HUES64 (cell line): ENCODE measurements around the gene CFAP206.

Source experiments
- H3K27ac ChIP-seq: 2 replicates; pipeline ENCODE4 v1.7.0; 2013; ENCODE audit warnings: low read depth, low read length, inconsistent platforms
- H3K27me3 ChIP-seq: 2 replicates; pipeline ENCODE4 v1.6.1; 2013; ENCODE audit warnings: mild to moderate bottlenecking, low read length; ENCODE audit not compliant: insufficient read depth
- H3K36me3 ChIP-seq: 2 replicates; pipeline ENCODE4 v1.6.1; 2013; ENCODE audit warnings: mild to moderate bottlenecking, low read length; ENCODE audit not compliant: insufficient read depth
- H3K4me1 ChIP-seq: 2 replicates; pipeline ENCODE4 v1.6.1; 2013; ENCODE audit warnings: mild to moderate bottlenecking, low read length, moderate library complexity; ENCODE audit not compliant: insufficient read depth
- H3K4me3 ChIP-seq: 2 replicates; pipeline ENCODE4 v1.5.1; 2013; ENCODE audit warnings: mild to moderate bottlenecking, low read length, moderate library complexity
- H3K9ac ChIP-seq: 2 replicates; pipeline ENCODE4 v1.6.1; 2013; ENCODE audit warnings: mild to moderate bottlenecking, low read depth, low read length
- H3K9me3 ChIP-seq: 2 replicates; pipeline ENCODE4 v1.6.1; 2013; ENCODE audit warnings: low read depth, low read length; ENCODE audit not compliant: insufficient read depth
- WGBS: fragments of 150-250, 120-280 bp; methylation state at CpG from one replicate; pipeline ENCODE4 v1.1.7; 2013; ENCODE audit warnings: missing lambda C conversion rate; 5-methylcytosine and 5-hydroxymethylcytosine counted together

CFAP206 gene

GRCh38 chr6:87391334-87391733 lies 16.4 kb upstream of the CFAP206 start:
- Histone ChIP-seq H3K4me1 (no peaks in the 10 kb centered on the region), H3K9me3 (no peaks in the 10 kb centered on the region), H3K36me3 (no peaks in the 10 kb centered on the region), H3K4me3 (no peak overlapping the region), H3K9ac (no peak overlapping the region), H3K27me3 (no peaks in the 10 kb centered on the region), H3K27ac (no peak overlapping the region)
- WGBS: 52% methylated on average over 3 of the region's 3 CpGs

GRCh38 chr6:87393026-87393622 lies 14.6 kb upstream of the CFAP206 start:
- H3K9me3 ChIP-seq: no peaks in the 10 kb centered on the region
- H3K4me1 ChIP-seq: no peaks in the 10 kb centered on the region
- no peak overlapping the region for H3K4me3 ChIP-seq
- no peak overlapping the region for H3K27ac ChIP-seq
- 13% methylated on average over 1 of the region's 2 CpGs for WGBS
- H3K9ac ChIP-seq: no peak overlapping the region
- H3K27me3 ChIP-seq: no peaks in the 10 kb centered on the region
- no peaks in the 10 kb centered on the region for H3K36me3 ChIP-seq

- H3K27ac ChIP-seq: no peak overlapping the region
- H3K36me3 ChIP-seq: no peaks in the 10 kb centered on the region
- no peak overlapping the region for H3K9ac ChIP-seq
- no peaks in the 10 kb centered on the region for H3K9me3 ChIP-seq
- H3K27me3 ChIP-seq: no peaks in the 10 kb centered on the region
- no peak overlapping the region for H3K4me3 ChIP-seq
- no peaks in the 10 kb centered on the region for H3K4me1 ChIP-seq
- WGBS: 88% methylated on average over 2 of the region's 2 CpGs
Measured at GRCh38 chr6:87395431-87395830, 12.3 kb upstream of the CFAP206 start.

GRCh38 chr6:87396595-87397392 lies 11.0 kb upstream of the CFAP206 start:
- H3K27ac ChIP-seq: no peak overlapping the region
- H3K9me3 ChIP-seq: no peaks in the 10 kb centered on the region
- H3K27me3 ChIP-seq: no peaks in the 10 kb centered on the region
- H3K4me1 ChIP-seq: no peaks in the 10 kb centered on the region
- 91% methylated on average over 10 of the region's 10 CpGs for WGBS
- H3K9ac ChIP-seq: no peak overlapping the region
- no peak overlapping the region for H3K4me3 ChIP-seq
- no peaks in the 10 kb centered on the region for H3K36me3 ChIP-seq

- Histone ChIP-seq H3K4me3 (no peak overlapping the region), H3K4me1 (no peaks in the 10 kb centered on the region), H3K9me3 (no peaks in the 10 kb centered on the region), H3K27me3 (no peaks in the 10 kb centered on the region), H3K9ac (no peak overlapping the region), H3K27ac (no peak overlapping the region), H3K36me3 (no peaks in the 10 kb centered on the region)
- 93% methylated on average over 1 of the region's 1 CpG for WGBS
Measured at GRCh38 chr6:87397656-87398055, 10.1 kb upstream of the CFAP206 start.

GRCh38 chr6:87401832-87402231 lies 5.9 kb upstream of the CFAP206 start:
- no peak overlapping the region for H3K9ac ChIP-seq
- no peaks in the 10 kb centered on the region for H3K4me1 ChIP-seq
- 96% methylated on average over 3 of the region's 3 CpGs for WGBS
- no peak overlapping the region for H3K4me3 ChIP-seq
- H3K27me3 ChIP-seq: no peaks in the 10 kb centered on the region
- H3K36me3 ChIP-seq: no peaks in the 10 kb centered on the region
- no peak overlapping the region for H3K27ac ChIP-seq
- no peaks in the 10 kb centered on the region for H3K9me3 ChIP-seq

- Histone ChIP-seq H3K4me1 (no peaks in the 10 kb centered on the region), H3K27me3 (no peaks in the 10 kb centered on the region), H3K9me3 (no peaks in the 10 kb centered on the region), H3K4me3 (peak overlapping the region; percentile 95), H3K27ac (no peak overlapping the region), H3K9ac (peak overlapping the region; percentile 9; the same call in 1 of the 2 replicates), H3K36me3 (no peaks in the 10 kb centered on the region)
- 3% methylated on average over 10 of the region's 10 CpGs for WGBS
Measured at GRCh38 chr6:87407561-87407900, 241 bp upstream of the CFAP206 start.

GRCh38 chr6:87408721-87409155 lies 966 bp downstream of the CFAP206 start:
- WGBS: 55% methylated on average over 4 of the region's 5 CpGs
- H3K27ac ChIP-seq: 0 out of 2 replicates have a peak overlapping the region, but pooled peaks have one; percentile 38
- no peaks in the 10 kb centered on the region for H3K9me3 ChIP-seq
- H3K4me1 ChIP-seq: no peaks in the 10 kb centered on the region
- H3K27me3 ChIP-seq: no peaks in the 10 kb centered on the region
- H3K36me3 ChIP-seq: no peaks in the 10 kb centered on the region
- peak overlapping the region; percentile 69 for H3K9ac ChIP-seq
- H3K4me3 ChIP-seq: peak overlapping the region; percentile 95

GRCh38 chr6:87419266-87419665 lies 11.5 kb downstream of the CFAP206 start:
- H3K4me1 ChIP-seq: no peaks in the 10 kb centered on the region
- H3K27me3 ChIP-seq: no peaks in the 10 kb centered on the region
- H3K9me3 ChIP-seq: no peaks in the 10 kb centered on the region
- H3K4me3 ChIP-seq: no peak overlapping the region
- H3K36me3 ChIP-seq: no peaks in the 10 kb centered on the region
- H3K9ac ChIP-seq: no peak overlapping the region
- WGBS: 100% methylated on average over 1 of the region's 2 CpGs
- H3K27ac ChIP-seq: no peak overlapping the region

- H3K9me3 ChIP-seq: no peaks in the 10 kb centered on the region
- no peak overlapping the region for H3K4me3 ChIP-seq
- no peaks in the 10 kb centered on the region for H3K27me3 ChIP-seq
- no peaks in the 10 kb centered on the region for H3K4me1 ChIP-seq
- no peak overlapping the region for H3K27ac ChIP-seq
- no peak overlapping the region for H3K9ac ChIP-seq
- WGBS: 89% methylated on average over 4 of the region's 5 CpGs
- H3K36me3 ChIP-seq: no peaks in the 10 kb centered on the region
Measured at GRCh38 chr6:87420360-87420759, 12.6 kb downstream of the CFAP206 start.

- no peaks in the 10 kb centered on the region for H3K27me3 ChIP-seq
- WGBS: 85% methylated on average over 2 of the region's 2 CpGs
- H3K9me3 ChIP-seq: no peaks in the 10 kb centered on the region
- H3K9ac ChIP-seq: no peak overlapping the region
- H3K4me1 ChIP-seq: no peaks in the 10 kb centered on the region
- H3K27ac ChIP-seq: no peak overlapping the region
- no peaks in the 10 kb centered on the region for H3K36me3 ChIP-seq
- H3K4me3 ChIP-seq: no peak overlapping the region
Measured at GRCh38 chr6:87421576-87421975, 13.8 kb downstream of the CFAP206 start.
